DOHH2 (cell line): ENCODE data around the gene RAP1GAP.

Source experiments
- EZH2phosphoT487 ChIP-seq: fragments of 200-600 bp; sonication (generic); IDR thresholded peaks from 2 replicates; pipeline ENCODE4 v1.6.1; 2017; ENCODE audit warnings: borderline replicate concordance, mild to moderate bottlenecking, antibody characterized with exemption, low read length, moderate library complexity, mixed read lengths
- TF ChIP-seq, protein P1 (sequence below): fragments of 200-600 bp; sonication (generic); IDR thresholded peaks from one replicate; pipeline ENCODE4 v1.5.1; 2014; ENCODE audit warnings: antibody characterized with exemption, mild to moderate bottlenecking, low read depth, low read length; ENCODE audit not compliant: poor library complexity, severe bottlenecking

GRCh38 chr1:21596628-21597027, 72.5 kb downstream of the RAP1GAP start:
- TF ChIP-seq, protein P1, sequence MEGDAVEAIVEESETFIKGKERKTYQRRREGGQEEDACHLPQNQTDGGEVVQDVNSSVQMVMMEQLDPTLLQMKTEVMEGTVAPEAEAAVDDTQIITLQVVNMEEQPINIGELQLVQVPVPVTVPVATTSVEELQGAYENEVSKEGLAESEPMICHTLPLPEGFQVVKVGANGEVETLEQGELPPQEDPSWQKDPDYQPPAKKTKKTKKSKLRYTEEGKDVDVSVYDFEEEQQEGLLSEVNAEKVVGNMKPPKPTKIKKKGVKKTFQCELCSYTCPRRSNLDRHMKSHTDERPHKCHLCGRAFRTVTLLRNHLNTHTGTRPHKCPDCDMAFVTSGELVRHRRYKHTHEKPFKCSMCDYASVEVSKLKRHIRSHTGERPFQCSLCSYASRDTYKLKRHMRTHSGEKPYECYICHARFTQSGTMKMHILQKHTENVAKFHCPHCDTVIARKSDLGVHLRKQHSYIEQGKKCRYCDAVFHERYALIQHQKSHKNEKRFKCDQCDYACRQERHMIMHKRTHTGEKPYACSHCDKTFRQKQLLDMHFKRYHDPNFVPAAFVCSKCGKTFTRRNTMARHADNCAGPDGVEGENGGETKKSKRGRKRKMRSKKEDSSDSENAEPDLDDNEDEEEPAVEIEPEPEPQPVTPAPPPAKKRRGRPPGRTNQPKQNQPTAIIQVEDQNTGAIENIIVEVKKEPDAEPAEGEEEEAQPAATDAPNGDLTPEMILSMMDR, result no peak
- TF ChIP-seq EZH2phosphoT487, result no peak
